Activated gamma-delta T cell (primary cell): ENCODE data around the gene SAMD8.
"Not testable (repeated sequence)": the region's sequence is repeated elsewhere in the genome, so short reads cannot be mapped to it uniquely, and the experiment has no call there.

Experiments
- DNase-seq: peaks from one replicate; lab custom pipeline; 2025; lab: John Stamatoyannopoulos, UW

SAMD8 gene

GRCh38 chr10:75195035-75195763 lies 83.7 kb downstream of the SAMD8 start:
- DNase-seq, result no peak

GRCh38 chr10:75197066-75197465 lies 85.6 kb downstream of the SAMD8 start:
- no peak for DNase-seq

DNA sequence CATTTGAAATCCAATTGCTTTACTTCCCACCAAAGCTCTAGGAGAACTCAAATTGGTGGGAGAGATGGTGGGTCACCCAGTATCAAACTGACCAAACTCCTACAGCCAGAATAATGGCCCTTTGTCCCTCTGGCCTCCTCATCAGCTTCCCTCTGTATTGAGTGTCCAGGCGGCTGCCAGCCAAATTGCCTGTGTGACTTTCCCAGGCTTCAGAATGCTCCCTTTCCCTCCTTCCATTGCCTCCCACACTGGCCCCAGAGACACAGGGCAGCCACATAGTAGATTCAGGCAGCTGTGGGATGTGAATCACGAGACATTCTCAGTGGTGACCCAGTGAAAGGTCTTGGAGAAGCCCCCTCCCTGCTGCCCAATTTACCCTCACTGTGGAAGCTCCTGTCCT lies 86.5 kb downstream of the SAMD8 start:
- no peak for DNase-seq

- not testable (repeated sequence) for DNase-seq
Observed at GRCh38 chr10:75199949-75200348, 88.5 kb downstream of the SAMD8 start.

GRCh38 chr10:75201793-75202307 lies 90.4 kb downstream of the SAMD8 start:
- no peak for DNase-seq

- no peak for DNase-seq
Observed at GRCh38 chr10:75202321-75203045, 91.0 kb downstream of the SAMD8 start.

- not testable (repeated sequence) for DNase-seq
Observed at GRCh38 chr10:75203046-75203620, 91.7 kb downstream of the SAMD8 start.

GRCh38 chr10:75203724-75204123 lies 92.3 kb downstream of the SAMD8 start:
- no peak for DNase-seq

DNA sequence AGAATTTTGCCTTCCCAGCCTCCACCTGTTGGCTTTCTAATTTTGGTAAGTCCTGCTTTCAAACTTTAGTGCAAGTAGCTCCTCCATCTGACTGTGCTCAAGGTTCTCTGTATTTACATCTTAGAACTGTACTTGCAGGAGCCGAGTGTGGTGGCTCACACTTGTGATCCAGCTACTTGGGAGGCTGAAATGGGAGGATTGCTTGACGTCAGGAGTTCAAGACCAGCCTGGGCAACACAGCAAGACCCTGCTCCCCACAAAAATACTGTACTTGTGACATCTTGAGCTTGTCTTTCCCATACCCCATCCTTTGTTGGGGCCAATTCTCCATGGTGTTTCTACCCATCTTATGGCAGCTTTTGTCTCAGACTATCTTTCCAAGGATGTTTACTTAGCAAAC lies 94.5 kb downstream of the SAMD8 start:
- DNase-seq, result no peak

DNA sequence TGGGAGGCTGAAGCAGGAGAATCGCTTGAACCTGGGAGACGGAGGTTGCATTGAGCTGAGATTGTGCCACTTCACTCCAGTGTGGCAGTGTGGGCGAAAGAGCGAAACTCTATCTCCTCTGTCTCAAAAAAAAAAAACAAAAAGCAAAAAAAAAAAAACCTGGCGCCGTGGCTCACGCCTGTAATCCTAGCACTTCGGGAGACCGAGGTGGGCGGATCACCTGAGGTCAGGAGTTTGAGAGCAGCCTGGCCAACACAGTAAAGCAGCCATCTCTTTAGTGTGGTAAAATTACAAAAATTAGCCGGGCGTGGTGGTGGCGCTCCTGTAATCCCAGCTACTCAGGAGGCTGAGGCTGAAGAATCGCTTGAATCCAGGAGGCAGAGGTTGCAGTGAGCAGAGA lies 95.2 kb downstream of the SAMD8 start:
- not testable (repeated sequence) for DNase-seq

DNA sequence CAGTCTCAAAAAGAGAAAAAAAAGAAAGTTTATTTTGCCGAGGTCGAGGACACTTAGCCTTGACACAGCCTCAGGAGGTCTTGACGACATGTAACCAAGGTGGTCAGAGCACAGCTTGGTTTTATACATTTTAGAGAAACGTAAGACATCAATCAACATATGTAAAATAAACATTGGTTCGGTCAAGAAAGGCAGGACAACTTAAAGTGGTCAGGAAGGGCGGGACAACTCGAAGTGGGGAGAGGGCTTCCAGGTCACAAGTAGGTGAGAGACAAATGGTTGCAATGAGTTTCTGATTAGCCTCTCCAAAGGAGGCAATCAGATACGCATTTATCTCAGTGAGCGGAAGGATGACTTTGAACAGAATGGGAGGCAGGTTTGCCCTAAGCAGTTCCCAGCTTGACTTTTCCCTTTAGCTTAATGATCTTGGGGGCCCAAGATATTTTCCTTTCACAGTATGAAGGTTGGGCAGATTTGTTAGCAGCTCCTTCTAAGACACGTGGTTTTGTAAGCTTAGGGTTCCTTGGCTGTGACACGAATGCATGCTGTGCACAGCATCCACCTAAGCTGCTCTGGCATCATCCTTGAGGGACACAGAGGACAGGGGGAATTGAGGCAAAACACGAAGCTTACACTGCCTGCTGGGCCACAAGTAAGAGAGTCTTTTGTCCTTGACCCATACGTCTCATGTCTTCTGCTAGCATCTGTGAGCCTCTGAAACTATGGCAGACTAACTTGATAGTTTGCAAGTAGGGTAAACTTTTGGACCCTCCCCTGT lies 95.8 kb downstream of the SAMD8 start:
- DNase-seq, result no peak

GRCh38 chr10:75207857-75208144 lies 96.3 kb downstream of the SAMD8 start:
- DNase-seq, result no peak

DNA sequence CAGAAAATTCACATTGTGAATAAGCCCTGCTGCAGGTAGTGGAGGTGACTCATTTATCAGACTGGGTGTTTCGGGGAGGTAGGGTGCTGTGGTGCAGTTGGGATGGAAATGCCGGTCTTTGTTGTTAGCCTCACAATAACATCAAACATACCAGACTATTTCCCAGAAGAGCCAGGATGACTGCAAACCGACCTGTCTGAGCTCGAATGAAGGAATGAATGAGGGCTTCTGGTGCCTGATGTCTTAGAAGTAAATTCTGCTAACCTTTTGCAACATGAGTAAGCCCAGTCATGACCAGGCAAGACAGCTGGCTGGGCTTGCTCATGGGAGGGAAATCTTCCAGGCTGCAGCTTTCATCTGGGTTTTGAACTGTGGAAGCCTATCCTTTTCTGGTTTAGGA lies 96.7 kb downstream of the SAMD8 start:
- no peak for DNase-seq

DNA sequence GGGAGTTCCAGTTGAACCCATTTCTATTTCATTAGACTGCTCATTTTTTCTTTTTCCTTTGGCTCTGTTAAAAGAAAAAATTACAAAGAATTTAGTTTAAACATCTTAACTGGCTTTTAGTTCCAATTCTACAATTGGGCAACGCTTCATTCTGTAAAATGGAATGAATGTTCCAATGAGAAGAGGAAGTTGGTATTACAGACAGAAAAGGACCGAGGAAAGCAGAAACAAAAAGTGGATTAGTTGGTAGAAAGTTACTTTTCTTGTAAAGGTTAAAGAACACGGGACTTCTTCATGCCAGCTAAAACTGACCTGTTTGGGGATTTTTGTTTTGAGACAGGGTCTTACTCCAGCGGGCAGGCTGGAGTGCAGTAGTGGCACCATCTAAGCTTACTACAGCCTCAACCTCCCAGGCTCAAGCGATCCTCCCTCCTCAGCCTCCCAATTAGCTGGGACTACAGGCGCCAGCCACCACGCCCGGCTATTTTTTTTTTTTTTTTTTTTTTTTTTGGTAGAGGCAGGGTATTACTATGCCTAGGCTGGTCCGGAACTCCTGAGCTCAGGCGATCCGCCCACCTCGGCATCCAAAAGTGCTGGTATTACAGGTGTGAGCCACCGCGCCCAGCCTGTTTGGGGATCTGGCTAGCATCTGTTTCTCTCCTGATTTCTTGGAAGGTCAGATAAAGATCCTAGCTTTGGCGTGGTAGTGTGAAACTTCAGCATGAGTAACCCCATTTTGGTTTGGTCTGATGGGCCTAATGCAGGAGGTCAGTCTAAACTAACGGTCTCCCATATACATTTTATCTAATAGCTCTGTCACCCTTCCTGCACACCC lies 97.8 kb downstream of the SAMD8 start:
- DNase-seq, result no peak

- peak; percentile 48 for DNase-seq
Observed at GRCh38 chr10:75209921-75210281, 98.4 kb downstream of the SAMD8 start.

GRCh38 chr10:75210282-75211006 lies 99.0 kb downstream of the SAMD8 start, which contains the start of gene VDAC2:
Gene VDAC2 (plus strand): TSS chr10:75210796. CDS start chr10:75211159, 363 bp downstream.
- DNase-seq, result peak; percentile 92

- DNase-seq, result no peak
Observed at GRCh38 chr10:75211007-75211691, 99.7 kb downstream of the SAMD8 start.

DNA sequence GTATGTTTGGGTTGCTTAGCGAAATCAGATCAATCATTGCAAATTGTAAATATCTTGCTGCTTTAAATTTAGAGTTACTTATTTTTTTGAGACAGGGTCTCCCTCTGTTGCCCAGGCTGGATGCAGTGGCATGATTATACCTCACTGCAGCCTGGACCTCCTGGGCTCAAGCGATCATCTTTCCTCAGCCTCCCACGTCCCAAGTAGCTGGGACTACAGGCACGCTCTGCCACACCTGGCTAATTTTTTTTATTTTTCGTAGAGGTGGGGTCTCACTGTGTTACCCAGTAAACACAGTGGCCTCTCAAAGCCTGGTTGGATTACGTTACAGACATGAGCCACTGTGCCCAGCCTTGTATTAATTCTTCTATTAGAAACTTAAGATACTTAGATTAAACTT lies 100.9 kb downstream of the SAMD8 start:
- DNase-seq, result no peak

GRCh38 chr10:75220274-75220673 lies 108.8 kb downstream of the SAMD8 start:
- no peak for DNase-seq

DNA sequence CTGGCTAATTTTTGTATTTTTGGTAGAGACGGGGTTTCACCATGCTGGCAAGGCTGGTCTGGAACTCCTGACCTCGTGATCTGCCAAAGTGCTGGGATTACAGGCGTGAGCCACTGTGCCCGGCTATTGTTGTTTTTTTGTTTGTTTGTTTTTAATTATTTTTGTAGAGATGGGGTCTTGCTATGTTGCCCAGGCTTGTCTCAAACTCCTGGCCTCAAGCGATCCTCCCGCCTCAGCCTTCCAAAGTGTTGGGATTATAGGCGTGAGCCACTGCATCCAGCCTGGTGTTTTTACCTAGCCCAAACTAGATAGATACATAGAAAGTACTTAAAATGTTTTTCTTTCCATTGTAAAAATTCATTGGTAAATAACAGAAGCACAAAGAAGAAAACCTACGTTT lies 110.0 kb downstream of the SAMD8 start:
- DNase-seq, result not testable (repeated sequence)
